Thyroid gland (tissue), 4 donors: ENCODE measurements around the gene SLC9A7.

Source experiments
- CTCF ChIP-seq, 6 experiments: fragments of 200-600 bp in 3 of 6; fragments of 450-650 bp in 3 of 6; sonication (generic) in 3 of 6; IDR thresholded peaks; one replicate each; pipeline ENCODE4 v1.5.1; 2016 to 2019; ENCODE audit warnings: antibody characterized with exemption in 6 of 6, mild to moderate bottlenecking in 2 of 6, inconsistent platforms in 1 of 6, moderate library complexity in 1 of 6
- POLR2A ChIP-seq, 2 donors: fragments of 450-650 bp; IDR thresholded peaks; one replicate each; pipeline ENCODE4 v1.6.1; 2017; ENCODE audit warnings: antibody characterized with exemption in 2 of 2, mild to moderate bottlenecking in 2 of 2, moderate library complexity in 1 of 2

DNA sequence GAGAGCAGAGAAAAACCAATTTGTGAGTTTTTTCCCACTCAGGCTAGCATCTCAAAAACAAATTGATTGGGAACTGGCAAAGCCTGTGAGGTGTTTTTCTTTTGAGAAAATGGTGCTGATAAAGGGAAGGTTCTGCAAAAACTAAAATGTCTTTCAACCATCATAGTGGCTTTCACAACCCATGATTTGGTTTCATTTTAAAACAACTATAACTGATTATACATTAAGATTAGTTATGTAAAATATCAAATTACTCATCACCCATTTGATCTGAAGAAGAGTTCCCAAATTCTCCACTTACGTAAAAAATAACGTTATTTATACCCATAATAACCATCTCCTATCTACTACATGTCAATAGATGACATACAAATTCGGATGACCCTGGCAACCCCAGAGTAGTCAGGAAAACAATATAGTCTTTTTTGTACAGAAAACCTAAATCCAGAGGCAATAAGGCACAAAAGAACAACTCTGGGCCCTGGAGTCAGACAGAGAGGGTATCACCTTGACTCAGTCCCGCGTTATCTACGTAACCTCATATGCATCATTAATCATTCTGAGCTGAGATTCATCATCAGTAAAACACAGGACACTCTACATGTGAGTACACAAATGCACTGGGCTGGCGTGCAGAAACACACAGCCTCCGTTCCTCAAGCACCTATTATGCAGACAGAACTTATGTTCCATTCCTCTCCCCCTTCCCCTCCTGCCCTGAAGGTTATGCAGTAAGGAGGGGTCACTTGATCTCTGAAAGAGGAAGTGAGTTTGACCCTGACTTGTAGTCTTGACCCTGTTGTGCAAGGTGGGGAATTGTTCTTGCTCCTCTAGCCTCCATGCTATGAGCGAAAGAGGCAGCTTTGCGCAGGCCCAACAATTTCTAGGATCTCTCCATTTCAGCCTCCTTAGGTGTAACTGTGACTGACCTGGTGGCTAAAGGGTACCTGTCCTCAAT is 82.2 kb downstream of the SLC9A7 start:
- no peak for TF ChIP-seq CTCF (IDR thresholded peaks at IDR 0.05)
- TF ChIP-seq POLR2A (IDR thresholded peaks at IDR 0.05), result no peak
